ENCODE measurements around the gene AKAP13.

DNA sequence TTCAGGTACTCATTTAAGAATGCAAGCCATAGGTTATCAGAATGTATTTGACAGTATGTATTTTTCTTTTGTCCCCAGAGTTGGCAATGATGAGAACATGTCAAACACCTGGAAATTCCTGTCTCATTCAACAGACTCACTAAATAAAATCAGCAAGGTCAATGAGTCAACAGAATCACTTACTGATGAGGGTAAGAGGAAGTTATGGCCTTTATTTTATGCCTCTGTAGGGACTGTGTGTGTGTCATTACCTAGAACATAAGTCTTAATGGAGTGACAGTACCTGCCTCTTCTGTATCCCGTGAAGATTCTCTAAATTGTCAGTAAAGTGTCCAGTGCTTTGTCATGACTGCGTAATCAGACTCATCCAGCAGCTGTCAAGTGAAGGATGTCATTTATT lies 336.8 kb downstream of the AKAP13 start:
- TF ChIP-seq POLR2A (IDR thresholded peaks at IDR 0.05) (no peak), CTCF (IDR thresholded peaks at IDR 0.05) (no peak), EP300 (IDR thresholded peaks at IDR 0.05) (no peak)
